Erythroblast (primary cell): ENCODE results near the gene ARHGEF6.

Experiments
- GATA1 ChIP-seq: IDR thresholded peaks from 2 replicates; pipeline ENCODE4 v1.6.1; 2011; ENCODE audit warnings: low read depth, mild to moderate bottlenecking, control low read depth, low read length, moderate library complexity
- POLR2A ChIP-seq: IDR thresholded peaks from 2 replicates; pipeline ENCODE4 v1.6.1; 2011; ENCODE audit warnings: mild to moderate bottlenecking, low read length

- TF ChIP-seq POLR2A (no peak), GATA1 (no peak)
Measured at GRCh38 chrX:136728393-136728792, 52.3 kb downstream of the ARHGEF6 start.
